Keratinocyte (primary cell): Measurements from ENCODE around the gene TACC2. TPM values are rescaled to one million over a fixed set of nuclear protein-coding genes. Genes with fewer than 3 reads are reported as not detected.

Source experiments
- DNase-seq: peaks from one replicate; pipeline ENCODE4 v3.0.0-alpha.2; 2011; ENCODE audit warnings: low read depth, missing footprints, low spot score
- FAIRE-seq: peaks from 2 replicates; lab custom pipeline; 2011; peaks lifted over from hg19 to GRCh38; lab: Jason Lieb, UNC
- H2AFZ ChIP-seq: 2 replicates; pipeline ENCODE4 v1.6.0; 2012; ENCODE audit warnings: low read length, control low read depth, inconsistent platforms; ENCODE audit not compliant: control insufficient read depth
- H3K27ac ChIP-seq: 2 replicates; pipeline ENCODE4 v1.5.1; 2011; ENCODE audit warnings: low read length; ENCODE audit not compliant: control insufficient read depth, insufficient read depth
- H3K27me3 ChIP-seq: 3 replicates; pipeline ENCODE4 v1.6.0; 2011; ENCODE audit warnings: low read length; ENCODE audit not compliant: control insufficient read depth, insufficient read depth; ENCODE audit errors: extremely low read depth
- H3K36me3 ChIP-seq, 2 experiments: 2 replicates in 1 of 2; 3 replicates in 1 of 2; pipeline ENCODE4 v1.5.1; 2011; ENCODE audit warnings: low read length in 2 of 2, mild to moderate bottlenecking in 1 of 2; ENCODE audit not compliant: control insufficient read depth in 2 of 2, insufficient read depth in 2 of 2; ENCODE audit errors: extremely low read depth in 1 of 2
- H3K4me1 ChIP-seq: 3 replicates; pipeline ENCODE4 v1.5.1; 2011; ENCODE audit warnings: low read length; ENCODE audit not compliant: control insufficient read depth, insufficient read depth; ENCODE audit errors: extremely low read depth
- H3K4me2 ChIP-seq: 3 replicates; pipeline ENCODE4 v1.6.0; 2011; ENCODE audit warnings: low read depth, low read length; ENCODE audit not compliant: control insufficient read depth, insufficient read depth; ENCODE audit errors: extremely low read depth
- H3K4me3 ChIP-seq, 3 experiments: fragments of 200-600 bp in 1 of 3; sonication (generic) in 1 of 3; 2 replicates in 2 of 3; 3 replicates in 1 of 3; pipeline ENCODE4 v1.5.1; 2011 to 2016; ENCODE audit warnings: low read length in 3 of 3, mild to moderate bottlenecking in 3 of 3, control low read depth in 2 of 3, inconsistent platforms in 1 of 3, low read depth in 1 of 3, mixed read lengths in 1 of 3, mixed run types in 1 of 3, moderate library complexity in 1 of 3; ENCODE audit not compliant: control insufficient read depth in 2 of 3, insufficient read depth in 2 of 3; ENCODE audit errors: extremely low read depth in 1 of 3
- H3K79me2 ChIP-seq: 2 replicates; pipeline ENCODE4 v1.6.0; 2012; ENCODE audit warnings: low read length; ENCODE audit not compliant: control insufficient read depth, insufficient read depth
- H3K9ac ChIP-seq: 3 replicates; pipeline ENCODE4 v1.6.0; 2011; ENCODE audit warnings: low read length; ENCODE audit not compliant: control insufficient read depth, insufficient read depth; ENCODE audit errors: extremely low read depth
- H3K9me1 ChIP-seq: 3 replicates; pipeline ENCODE4 v1.6.0; 2011; ENCODE audit warnings: low read length; ENCODE audit not compliant: control insufficient read depth, insufficient read depth; ENCODE audit errors: extremely low read depth
- H3K9me3 ChIP-seq: 2 replicates; pipeline ENCODE4 v1.5.1; 2012; ENCODE audit warnings: low read depth, low read length; ENCODE audit not compliant: control insufficient read depth
- H4K20me1 ChIP-seq: 3 replicates; pipeline ENCODE4 v1.6.0; 2011; ENCODE audit warnings: low read length; ENCODE audit not compliant: control insufficient read depth, insufficient read depth; ENCODE audit errors: extremely low read depth
- CTCF ChIP-seq, 3 experiments: IDR thresholded peaks in 1 of 3; conservative IDR thresholded peaks in 1 of 3; optimal IDR thresholded peaks in 1 of 3; 2 replicates in 2 of 3; 3 replicates in 1 of 3; pipeline versions ENCODE3 to v1.5.1; 2011; ENCODE audit warnings: low read length in 3 of 3, mild to moderate bottlenecking in 3 of 3, moderate library complexity in 2 of 3, control low read depth in 1 of 3, inconsistent platforms in 1 of 3; ENCODE audit not compliant: insufficient read depth in 2 of 3; ENCODE audit errors: extremely low read depth in 1 of 3
- EZH2 ChIP-seq: IDR thresholded peaks from one replicate; pipeline ENCODE4 v1.6.1; 2012; ENCODE audit warnings: inconsistent platforms, mild to moderate bottlenecking, low read length, moderate library complexity
- dilution Hi-C: fragments of 300-500 bp; cut with MboI; formaldehyde crosslinking; loops from one replicate; pipeline ENCODE4 v1.7.0; 2020; ENCODE audit warnings: low sequenced_read_pairs; ENCODE audit not compliant: extremely low pct_ligation_motif_present
- polyA plus RNA-seq, 5 experiments: library from polyadenylated mRNA; depleted of rRNA in 3 of 5; stranded (reverse) in 3 of 5; stranded (forward) in 1 of 5; unstranded in 1 of 5; fragments of >200 nt; gene quantifications; 1 replicate in 1 of 5; 2 replicates in 3 of 5; 3 replicates in 1 of 5; pipeline versions ENCODE4 v1.2.1 to v1.2.3, GENCODE V29; 2011 to 2012; ENCODE audit warnings: missing spikeins in 2 of 5, low read depth in 1 of 5, low replicate concordance in 1 of 5

TACC2 gene
- polyA plus RNA-seq, 1 donor (not counting 4 experiments of a cell fraction or from before 2014, with no cell fraction given), result 12.8 TPM

- Histone ChIP-seq H3K9ac (peak overlapping the region; percentile 53), H3K9me3 (no peaks in the 10 kb centered on the region), H4K20me1 (no peaks in the 10 kb centered on the region), H3K27ac (peak overlapping the region; percentile 73), H3K27me3 (no peaks in the 10 kb centered on the region), H3K4me1 (peaks cover 56% of the 10 kb centered on the region), H3K9me1 (no peaks in the 10 kb centered on the region), H3K36me3 (peaks cover 0 to 2% of the 10 kb centered on the region in 2 experiments), H3K79me2 (no peaks in the 10 kb centered on the region), H3K4me3 (no peak overlapping the region), H2AFZ (peak overlapping the region; percentile 48), H3K4me2 (peak overlapping the region; percentile 72)
- DNase-seq, result no peak
- TF ChIP-seq CTCF (optimal IDR thresholded peaks at IDR 0.05 in 1 of 3, IDR thresholded peaks at IDR 0.05 in 1 of 3, conservative IDR thresholded peaks at IDR 0.05 in 1 of 3; ENCODE audit: extremely low read depth in 1 of 3, insufficient read depth in 2 of 3, low read length in 3 of 3), result no peak
- no peak for TF ChIP-seq EZH2
- dilution Hi-C loops, result no loop called here
- FAIRE-seq, result no peak
These were observed 305.8 kb downstream of the TACC2 start for GRCh38 chr10:122294511-122295450.

- H3K9ac ChIP-seq, result peak overlapping the region; percentile 16
- dilution Hi-C loops, result no loop called here
- FAIRE-seq, result peak; percentile 52
These were observed 306.5 kb downstream of the TACC2 start for GRCh38 chr10:122295451-122295809.

More at GRCh38 chr10:122295451-122295809, 306.5 kb downstream of the TACC2 start:
- Histone ChIP-seq H3K4me1 (peaks cover 56% of the 10 kb centered on the region), H2AFZ (peak overlapping the region; percentile 48), H3K36me3 (peaks cover 0 to 2% of the 10 kb centered on the region in 2 experiments), H3K27me3 (no peaks in the 10 kb centered on the region), H3K27ac (no peak overlapping the region), H3K4me3 (no peak overlapping the region), H4K20me1 (no peaks in the 10 kb centered on the region), H3K9me1 (no peaks in the 10 kb centered on the region), H3K9me3 (no peaks in the 10 kb centered on the region), H3K79me2 (no peaks in the 10 kb centered on the region), H3K4me2 (peak overlapping the region; percentile 72)
- DNase-seq, result no peak
- TF ChIP-seq EZH2 (no peak), CTCF (optimal IDR thresholded peaks at IDR 0.05 in 1 of 3, IDR thresholded peaks at IDR 0.05 in 1 of 3, conservative IDR thresholded peaks at IDR 0.05 in 1 of 3; ENCODE audit: extremely low read depth in 1 of 3, insufficient read depth in 2 of 3, low read length in 3 of 3) (no peak)
